GM18505 (cell line): ENCODE measurements around the gene GRID2.

Experiments used
- ATAC-seq: cut with Tn5 transposase; IDR thresholded peaks from one replicate; pipeline ENCODE4 v1.9.1; 2021; ENCODE audit not compliant: unreplicated experiment
- POLR2A ChIP-seq: IDR thresholded peaks from 4 replicates; pipeline ENCODE4 v1.6.1; 2011; ENCODE audit warnings: borderline replicate concordance; ENCODE audit not compliant: insufficient read depth, insufficient read length; ENCODE audit errors: extremely low read depth

Gene GRID2

GRCh38 chr4:93373893-93374860 lies 1070.4 kb downstream of the GRID2 start:
- no peak for TF ChIP-seq POLR2A
- no peak for ATAC-seq

GRCh38 chr4:93384241-93384640 lies 1080.5 kb downstream of the GRID2 start:
- TF ChIP-seq POLR2A = no peak
- ATAC-seq = no peak

GRCh38 chr4:93384887-93385286 lies 1081.1 kb downstream of the GRID2 start:
- ATAC-seq = no peak
- TF ChIP-seq POLR2A = no peak

GRCh38 chr4:93394545-93395081 lies 1090.8 kb downstream of the GRID2 start:
- ATAC-seq = no peak
- no peak for TF ChIP-seq POLR2A

GRCh38 chr4:93396272-93396671 lies 1092.5 kb downstream of the GRID2 start:
- no peak for TF ChIP-seq POLR2A
- ATAC-seq = no peak

- no peak for TF ChIP-seq POLR2A
- ATAC-seq = no peak
Measured at GRCh38 chr4:93403571-93403970, 1099.8 kb downstream of the GRID2 start.

- no peak for ATAC-seq
- no peak for TF ChIP-seq POLR2A
Measured at GRCh38 chr4:93407493-93408275, 1103.9 kb downstream of the GRID2 start.

GRCh38 chr4:93409035-93409434 lies 1105.3 kb downstream of the GRID2 start:
- TF ChIP-seq POLR2A = no peak
- ATAC-seq = no peak

- no peak for ATAC-seq
- TF ChIP-seq POLR2A = no peak
Measured at GRCh38 chr4:93414041-93414550, 1110.3 kb downstream of the GRID2 start.

- no peak for TF ChIP-seq POLR2A
- ATAC-seq = no peak
Measured at GRCh38 chr4:93416344-93417128, 1112.8 kb downstream of the GRID2 start.

GRCh38 chr4:93431371-93431770 lies 1127.6 kb downstream of the GRID2 start:
- no peak for TF ChIP-seq POLR2A
- ATAC-seq = no peak

GRCh38 chr4:93433840-93434239 lies 1130.1 kb downstream of the GRID2 start:
- no peak for TF ChIP-seq POLR2A
- no peak for ATAC-seq
